HG03135 (cell line): ENCODE results near the gene SCAMP2.

ENCODE experiments used
- ATAC-seq: cut with Tn5 transposase; IDR thresholded peaks from one replicate; pipeline ENCODE4 v1.9.1; 2021; ENCODE audit warnings: mild to moderate bottlenecking, moderate library complexity; ENCODE audit not compliant: unreplicated experiment

The SCAMP2 gene

DNA sequence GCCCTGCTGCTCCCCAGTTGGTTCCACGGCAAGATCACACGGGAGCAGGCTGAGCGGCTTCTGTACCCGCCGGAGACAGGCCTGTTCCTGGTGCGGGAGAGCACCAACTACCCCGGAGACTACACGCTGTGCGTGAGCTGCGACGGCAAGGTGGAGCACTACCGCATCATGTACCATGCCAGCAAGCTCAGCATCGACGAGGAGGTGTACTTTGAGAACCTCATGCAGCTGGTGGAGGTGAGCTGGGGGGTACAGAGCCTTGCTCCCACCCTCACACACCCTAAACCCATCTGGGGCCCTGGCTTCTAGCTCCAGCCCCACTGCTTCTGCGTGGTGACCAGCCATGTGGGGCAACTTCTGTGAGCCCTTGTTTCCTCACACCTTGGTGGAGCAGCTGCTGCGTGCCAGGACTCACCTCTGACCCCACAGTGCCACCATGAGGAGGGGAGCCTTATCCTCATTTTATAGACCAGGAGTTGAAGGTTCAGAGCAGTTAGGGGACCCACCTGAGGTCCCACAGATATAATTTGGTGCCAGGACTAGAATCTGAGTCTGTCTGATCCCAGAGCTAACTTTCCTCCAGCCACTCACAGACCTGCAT, 73.8 kb downstream of the SCAMP2 start:
- ATAC-seq: peak; percentile 12

DNA sequence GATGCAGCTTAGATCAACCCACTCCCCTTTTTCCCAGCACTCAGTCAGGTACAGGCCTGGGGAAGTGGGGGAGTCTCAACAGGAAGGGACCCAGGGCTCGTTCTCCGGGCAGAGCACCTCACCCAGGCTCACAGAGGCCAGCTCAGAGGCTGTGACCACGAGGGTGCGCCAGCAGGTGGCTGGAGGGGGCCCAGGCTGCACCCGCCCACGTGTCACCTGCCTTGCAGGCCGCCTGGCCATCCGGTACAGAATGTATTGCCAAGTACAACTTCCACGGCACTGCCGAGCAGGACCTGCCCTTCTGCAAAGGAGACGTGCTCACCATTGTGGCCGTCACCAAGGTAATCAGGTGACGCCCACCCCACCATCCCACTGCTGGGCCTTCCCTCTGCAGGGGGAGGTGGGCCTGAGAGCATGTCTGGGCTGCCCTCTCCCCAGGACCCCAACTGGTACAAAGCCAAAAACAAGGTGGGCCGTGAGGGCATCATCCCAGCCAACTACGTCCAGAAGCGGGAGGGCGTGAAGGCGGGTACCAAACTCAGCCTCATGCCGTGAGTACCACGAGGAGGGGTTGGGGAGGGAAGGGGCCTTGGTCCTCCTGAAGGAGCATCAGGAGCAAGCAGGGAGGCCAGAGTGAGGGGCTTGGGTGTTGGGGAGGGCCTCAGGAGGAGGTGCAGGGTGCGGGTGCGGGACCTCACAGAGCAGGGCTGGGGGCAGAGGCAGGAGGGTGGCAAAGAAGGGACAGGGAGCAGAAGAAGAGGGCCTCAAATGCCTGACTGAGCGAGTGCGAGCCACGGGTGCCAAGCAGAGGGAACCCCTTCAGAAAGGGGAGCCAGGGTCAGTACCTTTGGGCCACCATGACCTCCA, 74.5 kb downstream of the SCAMP2 start:
- ATAC-seq: no peak

DNA sequence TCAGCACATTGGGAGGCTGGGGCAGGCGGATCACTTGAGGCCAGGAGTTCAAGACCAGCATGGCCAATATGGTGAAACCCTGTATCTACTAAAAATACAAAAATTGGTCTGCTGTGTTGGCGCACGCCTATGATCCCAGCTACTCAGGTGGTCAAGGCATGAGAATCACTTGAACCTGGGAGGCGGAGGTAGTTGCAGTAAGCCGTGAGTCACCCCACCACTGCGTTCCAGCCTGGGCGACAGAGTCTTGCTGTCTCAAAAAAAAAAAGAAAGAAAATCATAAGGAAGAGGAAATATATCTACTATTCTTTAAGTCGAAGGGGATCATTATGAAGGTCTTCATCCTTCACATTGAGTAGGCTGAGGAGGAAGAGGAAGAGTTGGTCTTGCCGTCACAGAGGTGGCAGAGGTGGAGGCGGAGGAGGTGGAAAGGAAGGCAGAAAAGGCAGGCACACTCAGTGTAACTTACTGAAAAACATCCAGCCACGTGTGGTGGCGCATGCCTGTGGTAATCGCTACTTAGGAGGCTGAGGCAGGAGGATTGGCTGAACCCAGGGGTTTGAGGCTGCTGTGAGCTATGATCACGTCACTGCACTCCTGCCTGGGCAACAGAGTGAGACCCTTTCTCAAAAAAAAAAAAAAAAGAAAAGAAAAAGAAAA, 77.1 kb downstream of the SCAMP2 start:
- no peak for ATAC-seq

DNA sequence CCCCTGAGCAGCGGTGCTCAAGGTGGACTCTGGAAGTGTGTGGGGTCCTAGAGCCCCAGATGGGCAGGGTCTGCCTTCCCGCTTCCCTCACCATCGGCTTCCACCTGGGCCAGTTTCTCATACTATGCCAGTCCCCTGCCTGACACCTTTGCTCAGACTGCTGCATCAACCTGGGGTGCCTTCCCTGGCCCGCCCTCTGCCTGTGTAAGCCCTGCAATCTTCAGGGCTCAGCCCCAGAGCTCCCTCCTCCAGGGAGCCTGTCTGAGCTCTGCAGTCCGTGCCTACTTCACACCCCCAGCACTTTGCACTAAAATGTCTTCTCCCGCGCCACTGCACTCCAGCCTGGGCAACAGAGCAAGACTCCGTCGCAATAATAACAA, 78.2 kb downstream of the SCAMP2 start:
- no peak for ATAC-seq

DNA sequence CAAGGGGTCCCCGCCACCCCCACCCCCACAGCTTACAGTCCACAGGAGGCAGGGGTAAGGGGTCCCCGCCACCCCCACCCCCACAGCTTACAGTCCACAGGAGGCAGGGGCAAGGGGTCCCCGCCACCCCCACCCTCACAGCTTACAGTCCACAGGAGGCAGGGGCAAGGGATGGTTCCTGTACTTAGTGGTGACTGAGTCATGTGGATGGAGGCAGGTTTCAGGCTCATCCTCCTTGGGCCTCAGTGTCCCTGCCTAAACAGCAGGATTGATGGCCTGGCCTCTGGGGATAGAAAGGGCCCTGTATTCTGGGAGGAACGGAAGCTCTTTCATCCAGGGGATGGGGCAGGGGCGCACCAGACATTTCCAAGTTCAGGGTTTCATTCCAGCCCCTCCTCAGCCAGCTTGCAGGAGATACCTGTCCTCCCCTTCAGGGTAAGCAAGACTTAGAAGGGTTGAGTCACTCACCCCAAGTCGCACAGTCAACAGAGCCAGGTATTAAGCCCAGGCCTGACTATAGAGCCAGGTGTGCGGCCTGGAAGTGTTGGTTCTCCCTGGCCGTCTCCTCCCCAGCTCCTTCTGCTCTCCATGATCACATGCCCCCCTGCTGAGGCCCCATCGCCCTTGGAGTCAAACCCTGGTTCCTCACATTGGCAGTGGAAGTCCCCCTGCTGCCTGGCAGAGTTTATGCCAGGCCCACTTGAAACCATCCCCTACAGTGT, 78.8 kb downstream of the SCAMP2 start:
- ATAC-seq: no peak
